ENCODE measurements around the gene KBTBD6. TPM values are rescaled to one million over a fixed set of nuclear protein-coding genes. Genes with fewer than 3 reads are reported as not detected.

Gene KBTBD6
- total RNA-seq, 1 experiment from 2014 or later, result 9.3 TPM

- intact Hi-C loops (cut with micrococcal nuclease; ENCODE audit: unreplicated experiment), result no loop called here
- Histone ChIP-seq H3K27me3 (replicated peaks; ENCODE audit: control insufficient read depth, insufficient read depth, low read length) (no peaks in the 10 kb centered on the region), H3K4me3 (ENCODE audit: low read depth, low read length) (no peak overlapping the region; the same call in 1 of the 2 replicates), H3K9me3 (no peaks in the 10 kb centered on the region), H3K4me1 (no peaks in the 10 kb centered on the region), H3K36me3 (ENCODE audit: control insufficient read depth, insufficient read depth, low read length) (no peaks in the 10 kb centered on the region)
- DNase-seq, result no peak
- CTCF ChIA-PET, result no interaction called here
- BruUV-seq (replicated peaks), result no TSS peak
- no peaks in the 10 kb centered on the region for H3K9me3 Mint-ChIP-seq (ENCODE audit: unreplicated experiment)
- peaks cover 8% of the 10 kb centered on the region for H3K36me3 Mint-ChIP-seq (ENCODE audit: insufficient read depth, unreplicated experiment)
- POLR2A ChIA-PET, result no interaction called here
- no peak overlapping the region for H3K27ac Mint-ChIP-seq (ENCODE audit: unreplicated experiment)
- no peaks in the 10 kb centered on the region for H3K27me3 Mint-ChIP-seq (ENCODE audit: insufficient read depth, unreplicated experiment)
- no peak for TF ChIP-seq CTCF (IDR thresholded peaks at IDR 0.05; ENCODE audit: insufficient read depth in 1 of 2, low read depth in 1 of 2, low read length in 1 of 2, severe bottlenecking in 1 of 2, unreplicated experiment in 1 of 2)
- peaks cover 20% of the 10 kb centered on the region for H3K4me1 Mint-ChIP-seq (ENCODE audit: low read depth, unreplicated experiment)
- H3K4me3 Mint-ChIP-seq (ENCODE audit: unreplicated experiment), result peak overlapping the region; percentile 89
Observed at GRCh38 chr13:41130356-41130755, 2.2 kb downstream of the KBTBD6 start.

- POLR2A ChIA-PET, result no interaction called here
- no peak overlapping the region for H3K4me3 Mint-ChIP-seq (ENCODE audit: unreplicated experiment)
Observed at GRCh38 chr13:41127701-41128100, 4.9 kb downstream of the KBTBD6 start.

GRCh38 chr13:41122838-41123237 lies 9.8 kb downstream of the KBTBD6 start:
- intact Hi-C loops (cut with micrococcal nuclease; ENCODE audit: unreplicated experiment), result no loop called here
- no peaks in the 10 kb centered on the region for H3K9me3 Mint-ChIP-seq (ENCODE audit: unreplicated experiment)
- no peaks in the 10 kb centered on the region for H3K36me3 Mint-ChIP-seq (ENCODE audit: insufficient read depth, unreplicated experiment)
- Histone ChIP-seq H3K27me3 (replicated peaks; ENCODE audit: control insufficient read depth, insufficient read depth, low read length) (no peaks in the 10 kb centered on the region), H3K36me3 (ENCODE audit: control insufficient read depth, insufficient read depth, low read length) (no peaks in the 10 kb centered on the region), H3K4me1 (no peaks in the 10 kb centered on the region), H3K4me3 (ENCODE audit: low read depth, low read length) (no peak overlapping the region), H3K9me3 (no peaks in the 10 kb centered on the region)
- BruUV-seq (replicated peaks), result no TSS peak
- ChIA-PET CTCF (no interaction called here), POLR2A (no interaction called here)
- no peak for DNase-seq
- TF ChIP-seq CTCF (IDR thresholded peaks at IDR 0.05; ENCODE audit: insufficient read depth in 1 of 2, low read depth in 1 of 2, low read length in 1 of 2, severe bottlenecking in 1 of 2, unreplicated experiment in 1 of 2), result no peak
- H3K27me3 Mint-ChIP-seq (ENCODE audit: insufficient read depth, unreplicated experiment), result no peaks in the 10 kb centered on the region
- H3K4me1 Mint-ChIP-seq (ENCODE audit: low read depth, unreplicated experiment), result no peaks in the 10 kb centered on the region
- no peak overlapping the region for H3K27ac Mint-ChIP-seq (ENCODE audit: unreplicated experiment)
- H3K4me3 Mint-ChIP-seq (ENCODE audit: unreplicated experiment), result no peak overlapping the region

More at GRCh38 chr13:41127701-41128100, 4.9 kb downstream of the KBTBD6 start:
- peaks cover 5% of the 10 kb centered on the region for H3K36me3 Mint-ChIP-seq (ENCODE audit: insufficient read depth, unreplicated experiment)
- no peak for TF ChIP-seq CTCF (IDR thresholded peaks at IDR 0.05; ENCODE audit: insufficient read depth in 1 of 2, low read depth in 1 of 2, low read length in 1 of 2, severe bottlenecking in 1 of 2, unreplicated experiment in 1 of 2)
- no peak for DNase-seq
- H3K36me3 ChIP-seq (ENCODE audit: control insufficient read depth, insufficient read depth, low read length), result no peaks in the 10 kb centered on the region
- H3K9me3 ChIP-seq, result no peaks in the 10 kb centered on the region
- BruUV-seq (replicated peaks), result no TSS peak
- no peak overlapping the region for H3K27ac Mint-ChIP-seq (ENCODE audit: unreplicated experiment)
- H3K9me3 Mint-ChIP-seq (ENCODE audit: unreplicated experiment), result no peaks in the 10 kb centered on the region
- CTCF ChIA-PET, result no interaction called here
- no peaks in the 10 kb centered on the region for H3K27me3 ChIP-seq (replicated peaks; ENCODE audit: control insufficient read depth, insufficient read depth, low read length)
- intact Hi-C loops (cut with micrococcal nuclease; ENCODE audit: unreplicated experiment), result no loop called here
- no peaks in the 10 kb centered on the region for H3K27me3 Mint-ChIP-seq (ENCODE audit: insufficient read depth, unreplicated experiment)
- H3K4me1 ChIP-seq, result no peaks in the 10 kb centered on the region
- peaks cover 13% of the 10 kb centered on the region for H3K4me1 Mint-ChIP-seq (ENCODE audit: low read depth, unreplicated experiment)
- H3K4me3 ChIP-seq (ENCODE audit: low read depth, low read length), result no peak overlapping the region

Measured in Caco-2 (cell line).